GM19025 (cell line): Measurements from ENCODE around the gene NDEL1.

Source experiments
- ATAC-seq: cut with Tn5 transposase; IDR thresholded peaks from one replicate; pipeline ENCODE4 v1.9.1; 2021; ENCODE audit warnings: mild to moderate bottlenecking, low read depth, moderate library complexity; ENCODE audit not compliant: unreplicated experiment

NDEL1 gene

DNA sequence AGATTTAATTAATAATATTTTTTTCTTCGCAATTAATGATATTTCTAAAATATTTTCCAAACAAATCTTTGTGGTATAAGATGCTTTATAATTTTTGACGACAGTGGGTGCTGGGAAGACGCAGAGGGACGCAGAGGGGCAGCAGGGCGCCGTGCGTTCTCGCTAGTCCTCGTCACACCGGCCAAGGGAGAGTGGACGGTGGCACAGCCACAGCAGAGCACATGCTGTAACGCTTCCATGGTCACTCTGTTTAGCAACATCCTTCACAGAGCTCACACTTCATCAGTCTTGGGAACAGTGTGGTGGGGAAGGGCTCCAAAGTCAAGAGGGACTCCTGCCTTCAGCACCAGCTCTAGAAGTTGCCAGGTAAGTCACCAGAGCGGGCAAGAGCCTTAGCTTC lies 60.4 kb downstream of the NDEL1 start:
- no peak for ATAC-seq

DNA sequence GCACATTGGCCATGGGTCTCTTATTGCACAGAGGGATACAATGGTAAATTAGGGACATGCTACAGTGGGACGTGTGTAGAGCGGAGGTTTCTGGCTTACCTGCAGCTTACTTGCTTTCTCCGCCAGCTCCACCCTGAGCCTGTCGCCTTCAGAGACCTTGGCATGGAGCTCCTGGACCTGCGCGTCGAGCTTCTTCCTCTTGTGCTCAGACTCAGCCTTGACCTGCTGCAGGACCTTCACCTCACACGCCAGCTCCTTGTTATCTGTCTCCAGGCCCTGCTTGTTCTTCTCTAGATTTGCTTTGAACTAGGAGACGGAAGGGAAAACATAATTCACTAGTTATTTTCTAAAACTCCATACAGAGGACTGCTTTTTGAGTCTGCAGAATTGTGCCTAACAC lies 63.5 kb downstream of the NDEL1 start:
- no peak for ATAC-seq

GRCh38 chr17:8499614-8500013 lies 63.9 kb downstream of the NDEL1 start:
- ATAC-seq: no peak

DNA sequence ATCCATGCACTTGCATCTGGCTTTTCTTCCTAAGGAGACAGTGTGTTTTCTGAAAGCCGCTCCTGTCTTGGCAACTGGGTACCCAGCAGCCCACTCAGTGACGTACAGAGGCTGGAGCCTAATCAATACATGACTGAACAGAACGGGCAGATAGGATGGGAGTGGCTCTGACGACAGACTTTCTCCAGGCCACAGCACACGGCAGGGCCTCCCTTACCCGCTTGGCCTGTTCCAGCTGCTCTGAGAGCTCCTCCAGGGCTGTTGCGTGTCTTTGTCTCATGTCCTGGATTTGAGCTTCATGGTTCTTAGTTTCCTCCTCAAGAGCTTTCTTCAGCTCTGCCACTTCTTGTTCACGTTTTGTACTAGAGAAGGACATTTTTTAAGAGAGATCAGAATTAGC lies 64.9 kb downstream of the NDEL1 start:
- ATAC-seq: no peak

DNA sequence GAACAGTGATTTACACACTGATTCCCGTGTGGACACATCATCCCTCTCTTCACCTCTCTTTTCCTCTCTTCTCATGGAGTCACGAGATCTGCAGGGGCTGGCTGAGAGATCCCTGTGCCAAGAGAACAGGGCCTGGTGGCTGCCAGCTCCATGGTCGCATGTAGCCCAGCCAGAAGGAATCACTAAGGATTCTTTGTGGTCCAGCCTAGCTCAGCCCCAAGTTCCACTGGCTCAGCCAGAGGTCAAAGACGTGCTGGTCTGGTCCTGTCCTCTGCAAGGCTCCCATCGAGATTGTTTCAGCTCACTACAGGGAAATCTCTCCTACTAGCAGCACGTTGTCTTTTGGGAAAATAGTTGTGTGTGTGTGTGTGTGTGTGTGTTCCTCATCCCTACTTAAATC lies 66.4 kb downstream of the NDEL1 start:
- ATAC-seq: no peak

- no peak for ATAC-seq
Observed at GRCh38 chr17:8503368-8503767, 67.7 kb downstream of the NDEL1 start.

- ATAC-seq: no peak
Observed at GRCh38 chr17:8503807-8504206, 68.1 kb downstream of the NDEL1 start.

DNA sequence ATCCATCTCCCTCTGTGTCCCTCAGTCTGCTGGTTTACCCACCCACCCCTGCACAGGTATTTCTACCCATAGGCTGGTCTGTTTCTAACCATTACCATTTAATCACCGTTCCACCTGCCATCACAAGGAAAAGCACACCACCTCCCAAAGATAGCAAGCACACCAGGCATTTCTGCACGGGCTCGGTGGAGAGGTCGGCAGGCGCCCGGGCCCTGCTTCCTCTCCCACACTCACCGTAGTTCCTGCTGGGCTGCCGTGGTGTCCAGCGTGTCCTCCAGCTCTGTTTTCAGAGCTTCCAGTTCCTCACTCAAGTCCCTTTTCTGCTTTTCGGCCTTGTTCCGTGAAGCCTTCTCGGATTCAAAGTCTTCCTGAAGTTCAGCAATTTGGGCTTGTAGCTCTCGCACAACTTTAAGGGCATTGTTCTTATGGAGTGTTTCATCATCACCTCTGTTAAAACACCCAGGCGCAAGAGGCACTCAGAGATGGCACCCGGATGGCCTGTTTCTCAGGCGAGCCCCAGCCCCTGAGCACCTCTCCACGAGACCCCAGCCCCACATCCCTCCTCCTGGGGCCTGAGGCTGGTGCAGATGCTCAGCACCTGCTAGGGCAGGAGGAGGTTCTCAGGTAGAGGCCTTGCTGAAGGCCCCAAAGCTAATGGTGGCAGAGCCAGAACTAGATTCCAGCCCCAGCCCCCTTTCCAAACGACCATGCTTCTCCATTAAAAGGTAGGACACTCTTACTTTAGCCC lies 69.0 kb downstream of the NDEL1 start:
- ATAC-seq: no peak

DNA sequence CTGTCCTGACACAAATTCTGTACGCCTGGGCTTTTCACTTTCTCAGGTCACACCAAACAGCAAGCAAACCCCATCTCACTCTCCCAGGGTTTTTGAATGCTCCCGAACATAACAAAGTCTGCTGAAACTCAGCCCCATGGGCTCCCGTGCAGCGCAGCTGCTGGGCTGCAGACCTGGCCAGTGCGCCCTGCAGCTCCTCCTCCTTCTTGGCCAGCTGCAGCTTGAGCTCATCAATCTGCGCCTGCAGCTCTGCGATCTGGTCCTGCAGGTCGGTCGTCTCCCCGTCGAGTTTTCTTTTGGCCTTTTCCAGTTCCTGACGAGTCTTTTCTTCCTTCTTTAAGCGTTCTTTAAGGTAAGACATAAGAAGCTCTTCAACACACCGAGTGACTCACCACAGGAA lies 70.5 kb downstream of the NDEL1 start:
- no peak for ATAC-seq

GRCh38 chr17:8514801-8515200 lies 79.1 kb downstream of the NDEL1 start:
- ATAC-seq: no peak
